ENCODE measurements around the gene RAP2B. TPM values are rescaled to one million over a fixed set of nuclear protein-coding genes. Genes with fewer than 3 reads are reported as not detected.

Gene RAP2B
- total RNA-seq, 4 donors from 2014 or later, result 8.9 to 11.0 (median 10.1) TPM

DNA sequence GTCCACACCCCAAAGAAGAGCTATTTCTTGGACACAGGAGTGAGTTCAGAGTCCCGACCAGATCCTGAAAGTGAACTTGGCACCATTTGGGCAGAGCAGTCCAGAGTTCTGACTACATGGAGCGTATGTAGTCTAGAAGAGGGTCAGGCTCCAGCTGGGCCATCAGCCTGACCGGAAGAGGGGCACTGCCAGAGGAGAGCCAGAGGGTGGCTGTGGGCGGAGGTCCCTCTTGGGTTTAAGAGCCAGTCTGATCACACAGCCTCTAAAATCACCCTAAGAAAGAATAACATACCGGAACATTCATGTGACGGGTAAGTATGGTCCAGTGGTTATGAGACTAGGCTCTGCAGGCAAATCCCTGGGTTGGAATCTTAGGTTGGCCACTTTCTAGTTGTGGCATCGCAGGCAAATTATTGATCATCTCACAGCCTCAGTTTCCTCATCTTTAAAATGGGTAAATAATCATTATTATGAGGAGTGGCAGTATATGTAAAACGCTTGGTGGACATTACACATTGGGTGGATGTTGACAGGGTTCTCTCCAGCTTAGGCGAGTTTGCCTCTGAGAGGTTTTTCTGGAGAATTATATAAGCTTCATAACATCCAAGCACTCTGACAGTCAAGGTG is 2.1 kb upstream of the RAP2B start:
- Histone ChIP-seq H3K9me3 (no peaks in the 10 kb centered on the region), H3K36me3 (no peaks in the 10 kb centered on the region), H3K4me3 (replicated peaks in 1 of 3) (peak overlapping the region; percentile 84 to 89 (median 88)), H3K27me3 (no peaks in the 10 kb centered on the region), H3K27ac (peak overlapping the region; percentile 84 to 91 (median 89)), H3K4me1 (peaks cover 10 to 12% of the 10 kb centered on the region in 2 donors)
- intact Hi-C loops (cut with DNase I), result no loop called here
- WGBS, 2 donors, result 83 to 85% methylated on average over 9 of the region's 9 CpGs
- TF ChIP-seq CTCF (IDR thresholded peaks at IDR 0.05) (no peak), POLR2A (IDR thresholded peaks at IDR 0.05) (no peak)
- no peak for DNase-seq

DNA sequence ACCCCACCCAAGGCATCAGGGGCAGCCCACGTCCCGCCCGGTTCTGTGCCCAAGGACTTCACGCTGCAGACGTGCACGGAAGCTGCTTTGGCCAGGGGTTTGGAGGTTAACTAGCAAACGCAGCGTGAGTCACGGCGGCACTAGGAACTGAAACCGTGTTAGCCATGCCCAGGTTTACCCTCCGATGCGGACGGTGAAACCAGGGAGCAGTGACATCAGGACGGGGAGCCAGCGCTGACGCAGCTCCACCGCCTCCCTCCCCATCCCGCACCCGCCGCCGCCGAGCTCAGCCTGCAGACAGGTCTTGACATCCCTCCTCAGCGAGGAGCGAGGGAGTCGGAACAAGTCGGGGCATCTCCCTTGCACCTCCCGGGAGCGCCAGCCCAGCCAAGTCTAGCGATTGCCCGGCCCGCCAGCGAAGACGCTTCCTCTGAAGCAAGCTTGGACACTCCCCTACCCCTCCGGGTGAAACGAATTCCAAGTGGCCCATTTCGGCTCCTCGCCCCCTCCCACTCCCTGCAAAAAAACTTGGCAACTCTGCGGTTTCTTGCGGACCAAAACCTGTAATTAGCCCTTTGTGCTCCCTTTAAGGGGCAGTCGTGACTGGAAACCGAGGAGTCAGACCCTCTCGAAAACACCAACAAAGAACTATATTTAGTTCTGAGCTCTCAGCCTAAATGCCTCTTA is 1.4 kb upstream of the RAP2B start:
- Histone ChIP-seq H3K9me3 (no peaks in the 10 kb centered on the region), H3K27ac (peak overlapping the region; percentile 84 to 91 (median 89)), H3K36me3 (no peaks in the 10 kb centered on the region), H3K27me3 (no peaks in the 10 kb centered on the region), H3K4me1 (peaks cover 17% of the 10 kb centered on the region in 2 donors), H3K4me3 (replicated peaks in 1 of 3) (peak overlapping the region; percentile 84 to 89 (median 88))
- DNase-seq, result peak; percentile 73 to 74
- intact Hi-C loops (cut with DNase I), result no loop called here
- 0% methylated on average over 19 to 25 of the region's 43 CpGs for WGBS, 2 donors
- TF ChIP-seq POLR2A (IDR thresholded peaks at IDR 0.05) (no peak), CTCF (IDR thresholded peaks at IDR 0.05) (no peak)

- H3K27me3 ChIP-seq, result no peaks in the 10 kb centered on the region
- H3K27ac ChIP-seq, result peak overlapping the region; percentile 84 to 91 (median 89)
- WGBS, 2 donors, result 0% methylated on average over 19 to 24 of the region's 27 CpGs
- peaks cover 17 to 22% of the 10 kb centered on the region in 2 donors for H3K4me1 ChIP-seq
- TF ChIP-seq POLR2A (IDR thresholded peaks at IDR 0.05) (peak in 1 of 2 donors; percentile 80), CTCF (IDR thresholded peaks at IDR 0.05) (no peak)
- DNase-seq, result peak; percentile 96 to 97
- H3K9me3 ChIP-seq, result no peaks in the 10 kb centered on the region
- no peaks in the 10 kb centered on the region for H3K36me3 ChIP-seq
- H3K4me3 ChIP-seq (replicated peaks in 1 of 3), result peak overlapping the region; percentile 84 to 89 (median 88)
- intact Hi-C loops (cut with DNase I), result no loop called here
Observed at GRCh38 chr3:153161138-153161713, 800 bp upstream of the RAP2B start.

DNA sequence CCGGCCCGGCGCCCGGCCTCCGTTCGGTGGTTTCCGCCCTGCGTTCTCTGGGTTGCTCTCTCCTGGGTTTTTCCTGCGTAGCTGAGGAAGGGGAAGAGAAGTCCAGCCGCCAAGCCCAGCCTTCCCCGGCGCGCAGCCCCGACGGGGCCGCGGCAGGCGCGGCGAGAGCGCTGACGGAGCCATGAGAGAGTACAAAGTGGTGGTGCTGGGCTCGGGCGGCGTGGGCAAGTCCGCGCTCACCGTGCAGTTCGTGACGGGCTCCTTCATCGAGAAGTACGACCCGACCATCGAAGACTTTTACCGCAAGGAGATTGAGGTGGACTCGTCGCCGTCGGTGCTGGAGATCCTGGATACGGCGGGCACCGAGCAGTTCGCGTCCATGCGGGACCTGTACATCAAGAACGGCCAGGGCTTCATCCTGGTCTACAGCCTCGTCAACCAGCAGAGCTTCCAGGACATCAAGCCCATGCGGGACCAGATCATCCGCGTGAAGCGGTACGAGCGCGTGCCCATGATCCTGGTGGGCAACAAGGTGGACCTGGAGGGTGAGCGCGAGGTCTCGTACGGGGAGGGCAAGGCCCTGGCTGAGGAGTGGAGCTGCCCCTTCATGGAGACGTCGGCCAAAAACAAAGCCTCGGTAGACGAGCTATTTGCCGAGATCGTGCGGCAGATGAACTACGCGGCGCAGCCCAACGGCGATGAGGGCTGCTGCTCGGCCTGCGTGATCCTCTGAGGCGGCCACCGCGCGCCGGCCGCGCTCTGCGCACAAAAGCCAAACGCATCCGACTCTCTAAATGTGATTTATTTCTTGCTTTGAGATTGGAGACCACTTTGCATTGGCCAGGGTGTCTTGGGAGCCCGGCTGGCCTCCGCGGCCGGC is 727 bp downstream of the RAP2B start:
- intact Hi-C loops (cut with DNase I), result no loop called here
- peak; percentile 32 to 35 for DNase-seq
- TF ChIP-seq POLR2A (IDR thresholded peaks at IDR 0.05) (no peak), CTCF (IDR thresholded peaks at IDR 0.05) (no peak)
- no peaks in the 10 kb centered on the region for H3K27me3 ChIP-seq
- no peaks in the 10 kb centered on the region for H3K36me3 ChIP-seq
- H3K4me1 ChIP-seq, result peaks cover 17 to 23% of the 10 kb centered on the region in 2 donors
- WGBS, 2 donors, result 0% methylated on average over 17 to 59 of the region's 86 CpGs
- no peaks in the 10 kb centered on the region for H3K9me3 ChIP-seq
- H3K4me3 ChIP-seq (replicated peaks in 1 of 3), result peak overlapping the region; percentile 49 to 88 (median 68)
- peak overlapping the region; percentile 65 to 89 (median 82) for H3K27ac ChIP-seq

Measured in thyroid gland (tissue), 4 donors.